Prostate gland (tissue), 2 donors: ENCODE results near the gene RARA. TPM values are rescaled to one million over a fixed set of nuclear protein-coding genes. Genes with fewer than 3 reads are reported as not detected.

Experiments
- DNase-seq: peaks from one replicate; pipeline ENCODE4 v3.0.0-alpha.2; 2019; ENCODE audit warnings: low spot score
- H3K27ac ChIP-seq, 2 donors: fragments of 200-600 bp; sonication (generic); 2 replicates each; pipeline ENCODE4 v1.5.1; 2017 to 2019
- H3K27me3 ChIP-seq: fragments of 200-600 bp; sonication (generic); replicated peaks from 2 replicates; pipeline ENCODE4 v1.5.1; 2019; ENCODE audit not compliant: insufficient read depth
- H3K36me3 ChIP-seq, 2 donors: fragments of 200-600 bp; sonication (generic); 1 replicate in 1 of 2; 2 replicates in 1 of 2; pipeline versions ENCODE4 v1.5.1 to v1.8.1; 2017 to 2019
- H3K4me1 ChIP-seq: fragments of 200-600 bp; sonication (generic); replicated peaks from 2 replicates; pipeline ENCODE4 v1.5.1; 2019
- H3K4me3 ChIP-seq, 2 donors: fragments of 200-600 bp; sonication (generic); 2 replicates each; pipeline ENCODE4 v1.5.1; 2017 to 2019
- H3K9me3 ChIP-seq: fragments of 200-600 bp; sonication (generic); 2 replicates; pipeline ENCODE4 v1.5.1; 2017
- POLR2A ChIP-seq: fragments of 450-650 bp; IDR thresholded peaks from one replicate; pipeline ENCODE4 v1.6.1; 2016; ENCODE audit warnings: antibody characterized with exemption, mild to moderate bottlenecking
- POLR2AphosphoS5 ChIP-seq: sonication (generic); formaldehyde crosslinking; IDR thresholded peaks from one replicate; pipeline ENCODE4 v1.6.1; 2017; ENCODE audit warnings: antibody characterized with exemption
- WGBS: methylation state at CpG from one replicate; pipeline ENCODE4 v1.1.5; 2018; 5-methylcytosine and 5-hydroxymethylcytosine counted together
- intact Hi-C: fragments of 100-400 bp; cut with DNase I; formaldehyde crosslinking; loops from one replicate; pipeline ENCODE4 v1.14.2; 2022
- total RNA-seq, 2 donors: library from RNA; depleted of rRNA; stranded (reverse); fragments of >200 nt; gene quantifications; one replicate each; pipeline ENCODE4 v1.1.0, GENCODE V29; 2016
- TF ChIP-seq, protein P1 (sequence below), 4 experiments: fragments of 200-600 bp in 2 of 4; fragments of 450-650 bp in 2 of 4; sonication (generic) in 2 of 4; IDR thresholded peaks; 1 replicate in 3 of 4; 2 replicates in 1 of 4; pipeline ENCODE4 v1.5.1; 2016 to 2019; ENCODE audit warnings: antibody characterized with exemption in 4 of 4, mild to moderate bottlenecking in 2 of 4, moderate library complexity in 2 of 4

Gene RARA
- total RNA-seq, 2 donors from 2014 or later = 24.4 to 70.6 TPM

GRCh38 chr17:40318830-40319391, 9.9 kb downstream of the RARA start:
- H3K27ac ChIP-seq = peak overlapping the region; percentile 82 to 83
- TF ChIP-seq, protein P1, sequence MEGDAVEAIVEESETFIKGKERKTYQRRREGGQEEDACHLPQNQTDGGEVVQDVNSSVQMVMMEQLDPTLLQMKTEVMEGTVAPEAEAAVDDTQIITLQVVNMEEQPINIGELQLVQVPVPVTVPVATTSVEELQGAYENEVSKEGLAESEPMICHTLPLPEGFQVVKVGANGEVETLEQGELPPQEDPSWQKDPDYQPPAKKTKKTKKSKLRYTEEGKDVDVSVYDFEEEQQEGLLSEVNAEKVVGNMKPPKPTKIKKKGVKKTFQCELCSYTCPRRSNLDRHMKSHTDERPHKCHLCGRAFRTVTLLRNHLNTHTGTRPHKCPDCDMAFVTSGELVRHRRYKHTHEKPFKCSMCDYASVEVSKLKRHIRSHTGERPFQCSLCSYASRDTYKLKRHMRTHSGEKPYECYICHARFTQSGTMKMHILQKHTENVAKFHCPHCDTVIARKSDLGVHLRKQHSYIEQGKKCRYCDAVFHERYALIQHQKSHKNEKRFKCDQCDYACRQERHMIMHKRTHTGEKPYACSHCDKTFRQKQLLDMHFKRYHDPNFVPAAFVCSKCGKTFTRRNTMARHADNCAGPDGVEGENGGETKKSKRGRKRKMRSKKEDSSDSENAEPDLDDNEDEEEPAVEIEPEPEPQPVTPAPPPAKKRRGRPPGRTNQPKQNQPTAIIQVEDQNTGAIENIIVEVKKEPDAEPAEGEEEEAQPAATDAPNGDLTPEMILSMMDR (IDR thresholded peaks at IDR 0.05) = peak in 2 of 4 experiments; percentile 19 to 35
- no peak for TF ChIP-seq POLR2AphosphoS5
- WGBS = 4% methylated on average over 13 of the region's 13 CpGs

GRCh38 chr17:40319651-40320540, 10.9 kb downstream of the RARA start:
- Histone ChIP-seq H3K4me1 (peaks cover 43% of the 10 kb centered on the region), H3K4me3 (peak overlapping the region in 1 of 2 donors; percentile 98), H3K9me3 (no peaks in the 10 kb centered on the region), H3K27ac (peak overlapping the region; percentile 58 to 64), H3K36me3 (no peaks in the 10 kb centered on the region), H3K27me3 (no peaks in the 10 kb centered on the region)
- TF ChIP-seq POLR2A (no peak), POLR2AphosphoS5 (no peak)
- TF ChIP-seq, protein P1 (IDR thresholded peaks at IDR 0.05) = no peak
- 52% methylated on average over 11 of the region's 11 CpGs for WGBS
- no peak for DNase-seq
- intact Hi-C loops = loop anchor here (10.0 kb wide), 1 partner anchor 95 kb away; the partner anchor contains the start of gene TOP2A

More at GRCh38 chr17:40318830-40319391, 9.9 kb downstream of the RARA start:
- DNase-seq = no peak
- Histone ChIP-seq H3K4me3 (peak overlapping the region; percentile 89 to 98), H3K4me1 (peaks cover 41% of the 10 kb centered on the region), H3K9me3 (no peaks in the 10 kb centered on the region), H3K27me3 (no peaks in the 10 kb centered on the region), H3K36me3 (no peaks in the 10 kb centered on the region)
- intact Hi-C loops = loop anchor here (10.0 kb wide), 1 partner anchor 96 kb away; the partner anchor contains the start of gene TOP2A

DNA sequence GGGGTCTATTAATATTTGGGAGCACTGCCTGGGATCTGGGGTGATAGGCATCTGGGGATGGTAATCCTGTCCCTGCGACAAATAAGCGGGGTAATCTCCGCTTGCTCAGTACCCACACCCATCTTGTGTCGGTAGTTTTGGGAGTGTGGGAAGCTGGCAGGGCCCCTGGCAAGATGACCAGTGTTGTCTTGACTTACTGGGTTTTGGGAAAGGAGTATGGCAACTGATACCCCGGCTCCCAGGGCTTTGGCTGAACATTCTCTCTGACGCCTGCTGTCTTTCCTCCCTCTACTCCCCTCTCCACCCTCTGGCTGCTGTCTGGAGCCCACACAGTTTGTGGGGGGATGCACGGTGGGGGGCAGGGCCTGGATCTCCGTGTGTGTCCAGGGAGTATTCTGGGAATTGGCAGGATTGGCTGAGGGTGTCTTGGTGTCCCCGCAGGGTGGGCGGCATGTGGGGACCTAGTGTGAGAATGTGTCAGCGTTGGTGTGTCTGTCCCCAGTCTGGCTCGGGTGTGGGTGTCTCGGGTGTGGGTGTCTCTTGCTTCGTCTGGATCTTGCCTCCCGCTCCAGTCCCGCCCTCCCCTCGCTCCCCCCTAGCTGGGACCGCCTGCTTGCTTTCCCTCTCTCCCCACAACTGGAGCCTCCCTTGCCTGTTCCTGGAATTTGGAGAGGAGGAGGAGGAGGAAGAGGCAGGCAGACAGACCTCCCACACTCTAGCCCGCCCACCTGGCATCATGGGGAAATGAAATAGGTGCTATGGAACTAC, 12.0 kb downstream of the RARA start:
- peaks cover 43% of the 10 kb centered on the region for H3K4me1 ChIP-seq
- TF ChIP-seq, protein P1 (IDR thresholded peaks at IDR 0.05) = no peak
- TF ChIP-seq POLR2AphosphoS5 = peak; percentile 76
- TF ChIP-seq POLR2A = peak; percentile 24
- DNase-seq = no peak
- no peaks in the 10 kb centered on the region for H3K27me3 ChIP-seq
- intact Hi-C loops = no loop called here
- no peak overlapping the region for H3K4me3 ChIP-seq
- no peaks in the 10 kb centered on the region for H3K36me3 ChIP-seq
- H3K9me3 ChIP-seq = no peaks in the 10 kb centered on the region
- peak overlapping the region; percentile 58 to 64 for H3K27ac ChIP-seq
- 15% methylated on average over 19 of the region's 19 CpGs for WGBS

GRCh38 chr17:40321524-40321929, 12.5 kb downstream of the RARA start:
- peak overlapping the region; percentile 58 to 64 for H3K27ac ChIP-seq
- intact Hi-C loops = no loop called here
- no peaks in the 10 kb centered on the region for H3K27me3 ChIP-seq
- no peaks in the 10 kb centered on the region for H3K9me3 ChIP-seq
- peaks cover 38% of the 10 kb centered on the region for H3K4me1 ChIP-seq
- DNase-seq = no peak
- TF ChIP-seq POLR2A = no peak
- no peak for TF ChIP-seq POLR2AphosphoS5
- TF ChIP-seq, protein P1 (IDR thresholded peaks at IDR 0.05) = no peak
- WGBS = 30% methylated on average over 4 of the region's 4 CpGs
- no peaks in the 10 kb centered on the region for H3K36me3 ChIP-seq
- peak overlapping the region in 1 of 2 donors; percentile 4 for H3K4me3 ChIP-seq
